KMS-11 (cell line): Measurements from ENCODE around the gene MYBPC2.

Source experiments
- H2AFZ ChIP-seq: fragments of 200-600 bp; sonication (generic); 2 replicates; pipeline ENCODE4 v1.6.1; 2016; ENCODE audit warnings: antibody characterized with exemption, mixed run types, low read depth
- H3K27ac ChIP-seq: fragments of 200-600 bp; sonication (generic); 2 replicates; pipeline ENCODE4 v1.6.1; 2016; ENCODE audit warnings: mild to moderate bottlenecking, mixed run types
- H3K27me3 ChIP-seq: fragments of 200-600 bp; sonication (generic); 2 replicates; pipeline ENCODE4 v1.6.1; 2017; ENCODE audit warnings: mild to moderate bottlenecking, low read depth, mixed run types, moderate library complexity; ENCODE audit not compliant: insufficient read depth
- H3K36me3 ChIP-seq: fragments of 200-600 bp; sonication (generic); 2 replicates; pipeline ENCODE4 v1.6.1; 2017; ENCODE audit warnings: mild to moderate bottlenecking, mixed run types; ENCODE audit not compliant: insufficient read depth
- H3K4me1 ChIP-seq: fragments of 200-600 bp; sonication (generic); 2 replicates; pipeline ENCODE4 v1.6.1; 2016; ENCODE audit warnings: mild to moderate bottlenecking, low read depth, mixed run types; ENCODE audit not compliant: poor library complexity, severe bottlenecking
- H3K4me2 ChIP-seq: fragments of 200-600 bp; sonication (generic); 2 replicates; pipeline ENCODE4 v1.7.0; 2016; ENCODE audit warnings: mild to moderate bottlenecking, mixed run types
- H3K4me3 ChIP-seq: fragments of 200-600 bp; sonication (generic); IDR thresholded peaks from 2 replicates; pipeline ENCODE4 v1.6.1; 2017; ENCODE audit warnings: low read depth, low read length, mixed read lengths; ENCODE audit not compliant: insufficient read depth
- H3K79me2 ChIP-seq: fragments of 200-600 bp; sonication (generic); 2 replicates; pipeline ENCODE4 v1.6.1; 2016; ENCODE audit warnings: low read depth, mixed run types; ENCODE audit not compliant: insufficient read depth
- H3K9ac ChIP-seq: fragments of 200-600 bp; sonication (generic); 2 replicates; pipeline ENCODE4 v1.6.1; 2016; ENCODE audit warnings: mild to moderate bottlenecking, mixed run types
- H4K20me1 ChIP-seq: fragments of 200-600 bp; sonication (generic); 2 replicates; pipeline ENCODE4 v1.6.1; 2016; ENCODE audit warnings: mild to moderate bottlenecking, mixed run types; ENCODE audit not compliant: insufficient read depth
- CTCF ChIP-seq: fragments of 200-600 bp; sonication (generic); conservative IDR thresholded peaks from 2 replicates; pipeline ENCODE4 v1.6.1; 2017; ENCODE audit warnings: low read depth, mild to moderate bottlenecking, antibody characterized with exemption, low read length, moderate library complexity, mixed read lengths

The MYBPC2 gene

GRCh38 chr19:50464348-50464747 lies 31.7 kb downstream of the MYBPC2 start:
- Histone ChIP-seq H4K20me1 (no peaks in the 10 kb centered on the region), H3K79me2 (no peaks in the 10 kb centered on the region), H2AFZ (no peak overlapping the region), H3K4me1 (no peaks in the 10 kb centered on the region), H3K9ac (no peak overlapping the region), H3K27me3 (peaks cover 64% of the 10 kb centered on the region), H3K4me2 (no peak overlapping the region), H3K4me3 (no peak overlapping the region), H3K27ac (no peak overlapping the region), H3K36me3 (no peaks in the 10 kb centered on the region)
- TF ChIP-seq CTCF = no peak

- H4K20me1 ChIP-seq = no peaks in the 10 kb centered on the region
- H3K4me1 ChIP-seq = no peaks in the 10 kb centered on the region
- H3K79me2 ChIP-seq = no peaks in the 10 kb centered on the region
- H3K4me2 ChIP-seq = no peak overlapping the region
- H3K27me3 ChIP-seq = peaks cover 67% of the 10 kb centered on the region
- H3K4me3 ChIP-seq = no peak overlapping the region
- no peak for TF ChIP-seq CTCF
- no peak overlapping the region for H2AFZ ChIP-seq
- no peak overlapping the region for H3K27ac ChIP-seq
- no peak overlapping the region for H3K9ac ChIP-seq
- H3K36me3 ChIP-seq = no peaks in the 10 kb centered on the region
Observed at GRCh38 chr19:50465000-50465399, 32.3 kb downstream of the MYBPC2 start.

- no peaks in the 10 kb centered on the region for H4K20me1 ChIP-seq
- no peak overlapping the region for H3K4me2 ChIP-seq
- TF ChIP-seq CTCF = no peak
- no peaks in the 10 kb centered on the region for H3K36me3 ChIP-seq
- no peak overlapping the region for H3K9ac ChIP-seq
- H3K27me3 ChIP-seq = peaks cover 62% of the 10 kb centered on the region
- H3K27ac ChIP-seq = no peak overlapping the region
- H3K4me3 ChIP-seq = no peak overlapping the region
- no peaks in the 10 kb centered on the region for H3K4me1 ChIP-seq
- no peak overlapping the region for H2AFZ ChIP-seq
- no peaks in the 10 kb centered on the region for H3K79me2 ChIP-seq
Observed at GRCh38 chr19:50465986-50466705, 33.5 kb downstream of the MYBPC2 start.

GRCh38 chr19:50466706-50467039 lies 34.0 kb downstream of the MYBPC2 start:
- Histone ChIP-seq H4K20me1 (no peaks in the 10 kb centered on the region), H3K4me2 (no peak overlapping the region), H2AFZ (no peak overlapping the region), H3K27ac (no peak overlapping the region), H3K36me3 (no peaks in the 10 kb centered on the region), H3K27me3 (peaks cover 59% of the 10 kb centered on the region), H3K9ac (no peak overlapping the region), H3K79me2 (no peaks in the 10 kb centered on the region), H3K4me3 (no peak overlapping the region), H3K4me1 (no peaks in the 10 kb centered on the region)
- TF ChIP-seq CTCF = no peak
